Liver (tissue), 9 donors: ENCODE results near the gene TANC1. TPM values are rescaled to one million over a fixed set of nuclear protein-coding genes. Genes with fewer than 3 reads are reported as not detected.

Experiments used
- DNase-seq: peaks from one replicate; pipeline ENCODE4 v3.0.0-alpha.2; 2017; ENCODE audit warnings: low spot score
- H3K27ac ChIP-seq, 2 donors: one replicate each; pipeline ENCODE4 v1.7.0; 2013; ENCODE audit warnings: inconsistent platforms in 2 of 2, low read length in 2 of 2, control low read depth in 1 of 2, low read depth in 1 of 2, mild to moderate bottlenecking in 1 of 2
- H3K27me3 ChIP-seq, 4 donors: one replicate each; pipeline versions ENCODE4 v1.6.1 to v1.7.0; 2013; ENCODE audit warnings: low read length in 3 of 4, inconsistent platforms in 1 of 4, mild to moderate bottlenecking in 1 of 4, moderate library complexity in 1 of 4; ENCODE audit not compliant: control insufficient read depth in 4 of 4, insufficient read depth in 4 of 4
- H3K36me3 ChIP-seq, 4 donors: one replicate each; pipeline versions ENCODE4 v1.6.1 to v1.7.0; 2013; ENCODE audit warnings: low read length in 3 of 4, mild to moderate bottlenecking in 3 of 4, low read depth in 1 of 4, moderate library complexity in 1 of 4; ENCODE audit not compliant: control insufficient read depth in 4 of 4, insufficient read depth in 3 of 4
- H3K4me1 ChIP-seq, 4 donors: one replicate each; pipeline versions ENCODE4 v1.6.1 to v1.7.0; 2013; ENCODE audit warnings: low read length in 3 of 4, mild to moderate bottlenecking in 3 of 4, moderate library complexity in 1 of 4; ENCODE audit not compliant: control insufficient read depth in 4 of 4, insufficient read depth in 4 of 4
- H3K4me3 ChIP-seq, 3 donors: one replicate each; pipeline versions ENCODE4 v1.6.1 to v1.7.0; 2013; ENCODE audit warnings: low read length in 3 of 3, control low read depth in 1 of 3, low read depth in 1 of 3, mild to moderate bottlenecking in 1 of 3
- H3K9ac ChIP-seq, 2 donors: one replicate each; pipeline ENCODE4 v1.7.0; 2013; ENCODE audit warnings: low read length in 2 of 2, mild to moderate bottlenecking in 2 of 2, moderate library complexity in 2 of 2, control low read depth in 1 of 2, low read depth in 1 of 2
- H3K9me3 ChIP-seq, 4 donors: one replicate each; pipeline versions ENCODE4 v1.6.1 to v1.7.0; 2013; ENCODE audit warnings: low read length in 3 of 4; ENCODE audit not compliant: control insufficient read depth in 4 of 4
- ATF3 ChIP-seq: IDR thresholded peaks from 2 replicates; pipeline ENCODE4 v1.6.1; 2016; ENCODE audit warnings: antibody characterized with exemption
- EGR1 ChIP-seq, 2 donors: IDR thresholded peaks; 2 replicates each; pipeline ENCODE4 v1.6.1; 2016 to 2018; ENCODE audit warnings: antibody characterized with exemption in 2 of 2, low read depth in 2 of 2
- FOXA1 ChIP-seq: IDR thresholded peaks from 2 replicates; pipeline ENCODE4 v1.6.1; 2016; ENCODE audit warnings: antibody characterized with exemption
- FOXA2 ChIP-seq: IDR thresholded peaks from 2 replicates; pipeline ENCODE4 v1.6.1; 2016; ENCODE audit warnings: antibody characterized with exemption
- HNF4A ChIP-seq, 2 donors: conservative IDR thresholded peaks; 2 replicates each; pipeline ENCODE4 v1.6.1; 2016; ENCODE audit warnings: antibody characterized with exemption in 2 of 2, mild to moderate bottlenecking in 2 of 2
- HNF4G ChIP-seq: IDR thresholded peaks from 2 replicates; pipeline ENCODE4 v1.6.1; 2016; ENCODE audit warnings: antibody characterized with exemption
- JUND ChIP-seq, 2 donors: IDR thresholded peaks; 2 replicates each; pipeline ENCODE4 v1.6.1; 2016; ENCODE audit warnings: antibody characterized with exemption in 2 of 2
- RAD21 ChIP-seq, 2 donors: IDR thresholded peaks; 2 replicates each; pipeline ENCODE4 v1.6.1; 2016; ENCODE audit warnings: antibody characterized with exemption in 2 of 2, mild to moderate bottlenecking in 2 of 2
- REST ChIP-seq: IDR thresholded peaks from 2 replicates; pipeline ENCODE4 v1.6.1; 2016; ENCODE audit warnings: antibody characterized with exemption, mild to moderate bottlenecking
- YY1 ChIP-seq: IDR thresholded peaks from 2 replicates; pipeline ENCODE4 v1.6.1; 2016; ENCODE audit warnings: antibody characterized with exemption, mild to moderate bottlenecking
- ZBTB33 ChIP-seq: IDR thresholded peaks from 2 replicates; pipeline ENCODE4 v1.6.1; 2016; ENCODE audit warnings: antibody characterized with exemption
- WGBS: extraction: QIAGEN DNeasy Blood & Tissue Kit; methylation state at CpG from one replicate; pipeline ENCODE4 v1.1.7; 2013; 5-methylcytosine and 5-hydroxymethylcytosine counted together
- polyA plus RNA-seq, 2 donors: library from polyadenylated mRNA; stranded (reverse) in 1 of 2; unstranded in 1 of 2; fragments of 200-250 nt in 1 of 2; fragments of >200 nt in 1 of 2; fragmentation: Nextera tagmentation in 1 of 2; extraction: Ambion mirVana in 1 of 2; gene quantifications; one replicate each; pipeline versions ENCODE4 v1.2.1 to v1.2.3, GENCODE V29; 2013 to 2015
- total RNA-seq, 2 donors: library from RNA; depleted of rRNA; stranded (reverse); fragments of >200 nt; gene quantifications; one replicate each; pipeline ENCODE4 v1.2.3, GENCODE V29; 2014
- donor health status: healthy.
- donor health status: healthy.
- donor health status: healthy.
- donor health status: healthy.
- donor health status: healthy.

The TANC1 gene
- total and polyA plus RNA-seq, 4 donors = 3.7 to 17.7 (median 5.2) TPM

- Histone ChIP-seq H3K4me1 (peaks cover 0 to 4% (median 0%) of the 10 kb centered on the region in 4 donors), H3K27ac (no peak overlapping the region), H3K9ac (no peak overlapping the region), H3K36me3 (no peaks in the 10 kb centered on the region), H3K27me3 (no peaks in the 10 kb centered on the region), H3K9me3 (no peaks in the 10 kb centered on the region), H3K4me3 (no peak overlapping the region)
- whole genome bisulfite sequencing = 88% methylated on average over 8 of the region's 8 CpGs
- DNase-seq = no peak
- no peak for TF ChIP-seq FOXA1
These were observed 151.3 kb downstream of the TANC1 start for GRCh38 chr2:159119652-159120257.

- no peaks in the 10 kb centered on the region for H3K27me3 ChIP-seq
- no peak overlapping the region for H3K4me3 ChIP-seq
- TF ChIP-seq ATF3 (no peak), HNF4A (conservative IDR thresholded peaks at IDR 0.05) (no peak), ZBTB33 (no peak), REST (no peak), EGR1 (IDR thresholded peaks at IDR 0.05; ENCODE audit: low read depth in 2 of 2) (no peak), YY1 (no peak), RAD21 (IDR thresholded peaks at IDR 0.05) (no peak), FOXA2 (no peak)
- no peaks in the 10 kb centered on the region for H3K9me3 ChIP-seq
- no peak overlapping the region for H3K9ac ChIP-seq
- DNase-seq = no peak
- no peak overlapping the region for H3K27ac ChIP-seq
- no peaks in the 10 kb centered on the region for H3K36me3 ChIP-seq
- WGBS = 92% methylated on average over 9 of the region's 9 CpGs
- no peaks in the 10 kb centered on the region for H3K4me1 ChIP-seq
These were observed 155.3 kb downstream of the TANC1 start for GRCh38 chr2:159123786-159124185.

- no peak overlapping the region for H3K4me3 ChIP-seq
- TF ChIP-seq HNF4G (no peak), JUND (IDR thresholded peaks at IDR 0.05) (peak in 1 of 2 donors; percentile 10)
- no peaks in the 10 kb centered on the region for H3K27me3 ChIP-seq
- H3K4me1 ChIP-seq = no peaks in the 10 kb centered on the region
- DNase-seq = no peak
- 62% methylated on average over 5 of the region's 5 CpGs for WGBS
- no peaks in the 10 kb centered on the region for H3K9me3 ChIP-seq
- no peak overlapping the region for H3K9ac ChIP-seq
- no peaks in the 10 kb centered on the region for H3K36me3 ChIP-seq
- H3K27ac ChIP-seq = no peak overlapping the region
These were observed 156.0 kb downstream of the TANC1 start for GRCh38 chr2:159124441-159124911.
